GM12874 (cell line): ENCODE data around the gene ADCY9.

Source experiments
- CTCF ChIP-seq: IDR thresholded peaks from 2 replicates; pipeline ENCODE4 v1.5.1; 2011; ENCODE audit warnings: low read depth, mild to moderate bottlenecking, control low read depth, low read length, moderate library complexity; ENCODE audit not compliant: insufficient read depth

The ADCY9 gene

GRCh38 chr16:3988824-3989223 lies 127.4 kb downstream of the ADCY9 start:
- TF ChIP-seq CTCF = no peak

GRCh38 chr16:3988011-3988410 lies 128.2 kb downstream of the ADCY9 start:
- no peak for TF ChIP-seq CTCF

GRCh38 chr16:3987231-3987630 lies 129.0 kb downstream of the ADCY9 start:
- no peak for TF ChIP-seq CTCF

- no peak for TF ChIP-seq CTCF
Measured at GRCh38 chr16:3986235-3986544, 130.1 kb downstream of the ADCY9 start.

- TF ChIP-seq CTCF = no peak
Measured at GRCh38 chr16:3984111-3985060, 131.9 kb downstream of the ADCY9 start.

GRCh38 chr16:3983081-3983520 lies 133.1 kb downstream of the ADCY9 start:
- TF ChIP-seq CTCF = peak; percentile 44

GRCh38 chr16:3982216-3982615 lies 134.0 kb downstream of the ADCY9 start:
- TF ChIP-seq CTCF = no peak
